Heart left ventricle (tissue), 16 donors: ENCODE measurements around the gene SLC17A3. TPM values are rescaled to one million over a fixed set of nuclear protein-coding genes. Genes with fewer than 3 reads are reported as not detected.

Experiments
- ATAC-seq, 4 donors: fragments of 200-7000 bp; cut with Tn5 transposase; one replicate each; pipeline ENCODE4 v1.9.1; 2020 to 2022; ENCODE audit warnings: moderate library complexity in 4 of 4, mild to moderate bottlenecking in 3 of 4, moderate number of reproducible peaks in 1 of 4
- DNase-seq, 5 donors: peaks; one replicate each; pipeline ENCODE4 v3.0.0-alpha.2; 2020
- H3K27ac ChIP-seq, 12 donors: fragments of 200-600 bp; sonication (generic) in 4 of 12; one replicate each; pipeline versions ENCODE4 v1.5.0 to v1.8.0; 2016 to 2022; ENCODE audit warnings: mild to moderate bottlenecking in 2 of 12
- H3K27me3 ChIP-seq, 9 donors: fragments of 200-600 bp; sonication (generic) in 2 of 9; one replicate each; pipeline versions ENCODE4 v1.5.1 to v1.8.0; 2016 to 2022; ENCODE audit warnings: mild to moderate bottlenecking in 3 of 9
- H3K36me3 ChIP-seq, 9 donors: fragments of 200-600 bp; sonication (generic) in 2 of 9; one replicate each; pipeline versions ENCODE4 v1.5.0 to v1.8.0; 2018 to 2022; ENCODE audit warnings: mild to moderate bottlenecking in 2 of 9
- H3K4me1 ChIP-seq, 12 donors: fragments of 200-600 bp; sonication (generic) in 4 of 12; one replicate each; pipeline versions ENCODE4 v1.5.0 to v1.8.0; 2016 to 2022; ENCODE audit warnings: mild to moderate bottlenecking in 3 of 12
- H3K4me3 ChIP-seq, 12 donors: fragments of 200-600 bp; sonication (generic) in 4 of 12; one replicate each; pipeline versions ENCODE4 v1.5.0 to v1.8.0; 2017 to 2022; ENCODE audit warnings: mild to moderate bottlenecking in 9 of 12, moderate library complexity in 4 of 12
- H3K9me3 ChIP-seq, 12 donors: fragments of 200-600 bp; sonication (generic) in 4 of 12; one replicate each; pipeline versions ENCODE4 v1.5.0 to v1.8.0; 2016 to 2022; ENCODE audit warnings: mild to moderate bottlenecking in 1 of 12
- CTCF ChIP-seq, 12 donors: fragments of 200-600 bp; sonication (generic) in 4 of 12; IDR thresholded peaks; one replicate each; pipeline versions ENCODE4 v1.5.0 to v1.8.0; 2018 to 2022; ENCODE audit warnings: antibody characterized with exemption in 12 of 12, mild to moderate bottlenecking in 5 of 12
- POLR2A ChIP-seq, 2 donors: fragments of 450-650 bp; IDR thresholded peaks; one replicate each; pipeline ENCODE4 v1.6.1; 2017; ENCODE audit warnings: antibody characterized with exemption in 2 of 2, mild to moderate bottlenecking in 2 of 2, moderate library complexity in 2 of 2
- WGBS, 4 donors: extraction: QIAGEN DNeasy Blood & Tissue Kit in 2 of 4; methylation state at CpG; one replicate each; pipeline versions ENCODE4 v1.1.5 to v1.1.7; 2013 to 2018; 5-methylcytosine and 5-hydroxymethylcytosine counted together
- intact Hi-C, 10 donors: fragments of 100-400 bp; cut with DNase I; formaldehyde crosslinking; loops; one replicate each; pipeline versions ENCODE4 v1.11.1 to v1.14.2; 2022
- polyA plus RNA-seq, 2 donors: library from polyadenylated mRNA; stranded (reverse); fragments of 200-250 nt; gene quantifications; one replicate each; pipeline ENCODE4 v1.2.3, GENCODE V29; 2013
- total RNA-seq, 9 donors: library from RNA; depleted of rRNA in 2 of 9; stranded (reverse); fragments of >200 nt in 2 of 9; fragmentation: NEBNext Ultra II Directional in 3 of 9; extraction: Animal tissue kit (Norgen Biotek cat#: 25700) in 3 of 9; gene quantifications; one replicate each; pipeline versions ENCODE4 v1.1.0 to v1.2.4, GENCODE V29; 2016 to 2023
- donor health status: ischemic (EF 13 %, LVEDD 7.1; RV severe dilation, severe dysfunction).
- donor health status: healthy with polysubstance abuse.
- donor health status: DM: no; HTN: yes; CAD: no.
- donor health status: DM: no; HTN: no; CAD: no.
- donor health status: ischemic (EF 25% LVEDD 6.9; RV normal size, moderate dysfunction).
- donor health status: ischemic (EF 25% LVEDD 5.7; RV mildly dilated, moderate dysfunction).
- donor health status: healthy.
- donor health status: DM: yes; HTN: yes; CAD: no.
- donor health status: ischemic (EF 35%, LVEDD 5.7; RV mildly dilated, moderate dysfunction).
- donor health status: nonischemic (EF 11% LVEDD 7.7; RV severe dilation, severe dysfunction).
- donor health status: DM: yes; HTN: yes; CAD: no.
- donor health status: PGD.
- donor health status: ischemic (EF 29% LVEDD 5.4; RV normal size, mild dysfunction).
- donor health status: nonischemic (EF 23%, LVEDD 6.1; RV moderate dilation, normal function).

The SLC17A3 gene
- total and polyA plus RNA-seq, 11 donors: not detected

GRCh38 chr6:25842526-25842925 is 31.5 kb downstream of the SLC17A3 start:
- Histone ChIP-seq H3K4me3 (no peak overlapping the region), H3K27ac (no peak overlapping the region), H3K27me3 (no peaks in the 10 kb centered on the region), H3K9me3 (no peaks in the 10 kb centered on the region), H3K36me3 (no peaks in the 10 kb centered on the region), H3K4me1 (no peaks in the 10 kb centered on the region)
- ATAC-seq: no peak
- TF ChIP-seq POLR2A (IDR thresholded peaks at IDR 0.05) (no peak), CTCF (IDR thresholded peaks at IDR 0.05) (no peak)
- DNase-seq: no peak
- 96 to 100% (median 99%) methylated on average over 1 of the region's 1 CpG for WGBS, 4 donors
- intact Hi-C loops: no loop called here

GRCh38 chr6:25835442-25836283 is 38.4 kb downstream of the SLC17A3 start:
- 22 to 41% (median 30%) methylated on average over 8 of the region's 8 CpGs for WGBS, 4 donors
- H3K27ac ChIP-seq: peak overlapping the region in 3 of 12 donors; percentile 1 to 34 (median 30)
- H3K4me1 ChIP-seq: peaks cover 0 to 6% (median 0%) of the 10 kb centered on the region in 12 donors
- H3K27me3 ChIP-seq: no peaks in the 10 kb centered on the region
- no peak for TF ChIP-seq POLR2A (IDR thresholded peaks at IDR 0.05)
- no peak for TF ChIP-seq CTCF (IDR thresholded peaks at IDR 0.05)
- DNase-seq (peak in 1 of 5 donors; percentile 7), ATAC-seq (peak in 3 of 4 donors; percentile 15 to 68 (median 56))
- H3K4me3 ChIP-seq: no peak overlapping the region
- H3K36me3 ChIP-seq: no peaks in the 10 kb centered on the region
- no peaks in the 10 kb centered on the region for H3K9me3 ChIP-seq
- intact Hi-C loops: no loop called here

GRCh38 chr6:25834950-25835349 is 39.1 kb downstream of the SLC17A3 start:
- Histone ChIP-seq H3K27ac (peak overlapping the region in 3 of 12 donors; percentile 1 to 30 (median 7)), H3K4me1 (peaks cover 0 to 6% (median 0%) of the 10 kb centered on the region in 12 donors), H3K36me3 (no peaks in the 10 kb centered on the region), H3K9me3 (no peaks in the 10 kb centered on the region), H3K27me3 (no peaks in the 10 kb centered on the region), H3K4me3 (no peak overlapping the region)
- peak in 1 of 4 donors; percentile 41 for ATAC-seq
- no peak for DNase-seq
- WGBS, 4 donors: 37 to 46% (median 38%) methylated on average over 1 of the region's 1 CpG
- intact Hi-C loops: no loop called here
- no peak for TF ChIP-seq POLR2A (IDR thresholded peaks at IDR 0.05)
- TF ChIP-seq CTCF (IDR thresholded peaks at IDR 0.05): no peak

GRCh38 chr6:25833136-25833535 is 40.9 kb downstream of the SLC17A3 start:
- Histone ChIP-seq H3K4me3 (no peak overlapping the region), H3K9me3 (no peaks in the 10 kb centered on the region), H3K4me1 (peaks cover 0 to 6% (median 0%) of the 10 kb centered on the region in 12 donors), H3K27ac (no peak overlapping the region), H3K27me3 (no peaks in the 10 kb centered on the region), H3K36me3 (no peaks in the 10 kb centered on the region)
- TF ChIP-seq CTCF (IDR thresholded peaks at IDR 0.05) (no peak), POLR2A (IDR thresholded peaks at IDR 0.05) (no peak)
- DNase-seq: no peak
- no peak for ATAC-seq
- intact Hi-C loops: no loop called here
